Spleen (tissue), 7 donors: ENCODE data around the gene ATP6V0A4.

Experiments used
- POLR2A ChIP-seq, 3 donors: fragments of 450-650 bp; IDR thresholded peaks; one replicate each; pipeline ENCODE4 v1.5.1; 2017; ENCODE audit warnings: antibody characterized with exemption in 3 of 3, mild to moderate bottlenecking in 1 of 3
- TF ChIP-seq, protein P1 (sequence below), 11 experiments: fragments of 200-600 bp in 7 of 11; fragments of 450-650 bp in 4 of 11; sonication (generic) in 4 of 11; IDR thresholded peaks in 8 of 11; conservative IDR thresholded peaks in 3 of 11; 1 replicate in 7 of 11; 2 replicates in 4 of 11; pipeline versions ENCODE4 v1.4.0 to v1.8.0; 2016 to 2021; ENCODE audit warnings: antibody characterized with exemption in 11 of 11, inconsistent platforms in 4 of 11, mild to moderate bottlenecking in 1 of 11
- donor health status: DM: no; HTN: no; CAD: no; lungs with moderate emphysema.
- donor health status: DM: no; HTN: no; CAD: no.
- donor health status: DM: no; HTN: no; CAD: no.

DNA sequence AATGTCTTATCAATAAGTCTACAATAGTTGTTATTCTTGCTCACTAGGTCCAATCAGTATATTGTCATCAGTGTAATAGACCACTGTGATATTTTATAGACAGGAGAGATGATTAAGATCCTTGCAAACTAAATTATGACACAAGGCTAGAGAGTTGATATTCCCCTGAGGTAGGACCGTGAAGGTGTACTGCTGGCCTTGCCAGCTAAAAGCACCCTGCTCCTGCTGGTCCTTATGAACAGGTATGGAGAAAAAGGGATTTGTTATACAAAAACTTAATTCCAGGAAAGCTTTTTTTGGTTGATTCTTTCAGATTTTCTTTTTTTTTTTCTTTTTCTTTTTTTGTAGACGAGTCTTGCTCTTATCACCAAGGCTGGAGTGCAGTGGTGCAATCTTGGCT is 17.0 kb downstream of the ATP6V0A4 start:
- TF ChIP-seq, protein P1, sequence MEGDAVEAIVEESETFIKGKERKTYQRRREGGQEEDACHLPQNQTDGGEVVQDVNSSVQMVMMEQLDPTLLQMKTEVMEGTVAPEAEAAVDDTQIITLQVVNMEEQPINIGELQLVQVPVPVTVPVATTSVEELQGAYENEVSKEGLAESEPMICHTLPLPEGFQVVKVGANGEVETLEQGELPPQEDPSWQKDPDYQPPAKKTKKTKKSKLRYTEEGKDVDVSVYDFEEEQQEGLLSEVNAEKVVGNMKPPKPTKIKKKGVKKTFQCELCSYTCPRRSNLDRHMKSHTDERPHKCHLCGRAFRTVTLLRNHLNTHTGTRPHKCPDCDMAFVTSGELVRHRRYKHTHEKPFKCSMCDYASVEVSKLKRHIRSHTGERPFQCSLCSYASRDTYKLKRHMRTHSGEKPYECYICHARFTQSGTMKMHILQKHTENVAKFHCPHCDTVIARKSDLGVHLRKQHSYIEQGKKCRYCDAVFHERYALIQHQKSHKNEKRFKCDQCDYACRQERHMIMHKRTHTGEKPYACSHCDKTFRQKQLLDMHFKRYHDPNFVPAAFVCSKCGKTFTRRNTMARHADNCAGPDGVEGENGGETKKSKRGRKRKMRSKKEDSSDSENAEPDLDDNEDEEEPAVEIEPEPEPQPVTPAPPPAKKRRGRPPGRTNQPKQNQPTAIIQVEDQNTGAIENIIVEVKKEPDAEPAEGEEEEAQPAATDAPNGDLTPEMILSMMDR (IDR thresholded peaks at IDR 0.05 in 8 of 11, conservative IDR thresholded peaks at IDR 0.05 in 3 of 11), result no peak
- no peak for TF ChIP-seq POLR2A (IDR thresholded peaks at IDR 0.05)
